Suppressor macrophage (primary cell): ENCODE measurements around the gene NLRP1.

Experiments
- DNase-seq, 4 experiments: peaks; one replicate each; pipeline ENCODE4 v3.0.0-alpha.2; 2020 to 2022

Gene NLRP1

DNA sequence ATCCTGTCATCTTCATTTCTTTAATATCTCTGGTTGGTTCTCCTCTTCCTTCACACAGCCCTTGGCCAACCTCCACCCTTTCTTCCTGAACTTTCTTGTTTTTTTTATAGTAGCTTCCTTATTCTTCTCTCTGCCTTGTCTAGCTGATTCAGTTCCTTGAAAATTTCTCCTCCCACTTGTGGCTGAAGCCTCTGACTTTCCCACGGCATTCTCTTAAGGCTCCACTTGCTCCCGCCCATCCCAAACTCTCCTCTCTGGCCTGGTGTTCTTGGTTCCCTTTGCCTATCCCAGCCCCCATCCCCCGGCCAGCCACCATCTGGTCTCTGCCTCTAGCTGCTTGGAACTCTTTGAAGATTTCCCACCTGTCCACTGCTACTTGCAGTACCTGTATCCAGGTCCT is 29.1 kb downstream of the NLRP1 start:
- peak in 2 of 4 experiments; percentile 70 to 78 for DNase-seq

DNA sequence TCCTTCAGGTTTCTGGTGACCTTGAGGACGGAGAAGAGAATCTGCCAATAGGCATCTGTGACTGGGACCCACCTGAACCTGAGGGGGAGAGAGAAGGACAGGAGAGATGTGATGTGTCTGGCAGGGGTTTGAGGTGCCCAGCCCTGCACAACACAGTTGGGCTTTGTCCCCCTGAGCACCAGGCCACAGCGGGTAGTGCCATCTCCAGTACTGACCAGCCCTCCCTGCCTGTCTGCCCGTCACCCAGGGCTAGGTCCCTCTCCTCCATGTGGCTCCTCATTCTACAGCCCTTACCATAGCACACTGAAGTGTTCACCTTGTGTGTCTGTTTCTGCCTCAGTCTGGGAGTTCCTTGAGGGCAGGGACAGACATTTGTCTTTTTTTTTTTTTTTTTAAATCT is 30.8 kb downstream of the NLRP1 start:
- no peak for DNase-seq

DNA sequence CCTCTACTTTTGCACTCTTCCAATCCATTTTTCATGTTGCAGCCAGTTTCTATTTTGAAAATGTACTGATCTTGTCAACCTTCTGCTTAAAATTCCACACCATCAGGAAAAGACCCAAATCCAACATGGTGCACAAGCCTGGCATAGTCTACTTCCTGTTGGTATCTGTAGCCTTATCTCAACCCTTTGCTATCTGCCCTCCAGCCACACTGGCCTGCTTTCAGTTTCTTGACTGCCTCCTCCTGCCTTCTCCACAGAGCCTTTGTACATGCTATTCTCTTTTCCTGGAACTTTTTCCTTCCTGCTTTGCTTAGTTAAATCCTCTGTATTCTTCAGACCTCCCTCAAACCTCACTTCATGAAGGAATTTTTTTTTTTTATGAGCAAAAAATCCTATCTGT is 31.5 kb downstream of the NLRP1 start:
- DNase-seq: no peak

DNA sequence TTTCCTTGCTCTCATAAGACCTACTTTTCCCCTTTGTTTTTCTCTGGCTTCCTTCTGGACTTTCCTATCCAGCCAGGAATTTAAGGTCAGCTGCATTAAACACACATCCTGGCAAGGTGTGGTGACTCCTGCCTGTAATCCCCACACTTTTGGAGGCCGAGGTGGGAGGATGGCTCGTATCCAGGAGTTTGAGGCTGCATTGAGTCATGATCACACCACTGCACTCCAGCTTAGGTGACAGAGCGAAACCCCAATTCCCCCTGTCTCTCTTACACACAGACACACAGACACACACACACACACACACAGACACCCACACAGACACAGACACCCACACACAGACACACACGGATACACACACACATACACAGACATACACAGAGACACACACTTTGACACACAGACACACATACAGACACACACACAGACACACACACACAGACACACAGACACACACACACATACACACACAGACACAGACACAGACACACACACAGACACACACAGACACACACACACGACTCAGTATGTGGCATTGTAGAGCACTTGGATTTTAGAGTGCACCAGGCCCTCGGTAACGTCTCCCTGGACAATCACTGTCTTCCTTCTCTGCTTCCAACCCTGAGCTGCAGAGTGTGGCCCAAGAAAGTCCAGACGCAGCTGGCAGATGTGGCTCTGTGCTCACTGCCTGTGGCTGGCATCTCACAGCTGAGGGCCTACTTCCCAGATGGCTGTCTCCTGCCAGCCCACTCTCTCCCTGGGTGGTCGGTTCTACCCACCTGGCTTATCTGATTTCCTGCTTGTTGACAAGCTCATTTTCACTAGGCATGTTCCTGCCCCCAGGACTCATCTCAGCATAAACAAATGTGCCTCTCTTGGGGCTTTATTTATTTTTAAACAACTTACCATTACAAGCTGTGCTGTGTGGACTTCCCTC is 39.0 kb downstream of the NLRP1 start:
- no peak for DNase-seq

DNA sequence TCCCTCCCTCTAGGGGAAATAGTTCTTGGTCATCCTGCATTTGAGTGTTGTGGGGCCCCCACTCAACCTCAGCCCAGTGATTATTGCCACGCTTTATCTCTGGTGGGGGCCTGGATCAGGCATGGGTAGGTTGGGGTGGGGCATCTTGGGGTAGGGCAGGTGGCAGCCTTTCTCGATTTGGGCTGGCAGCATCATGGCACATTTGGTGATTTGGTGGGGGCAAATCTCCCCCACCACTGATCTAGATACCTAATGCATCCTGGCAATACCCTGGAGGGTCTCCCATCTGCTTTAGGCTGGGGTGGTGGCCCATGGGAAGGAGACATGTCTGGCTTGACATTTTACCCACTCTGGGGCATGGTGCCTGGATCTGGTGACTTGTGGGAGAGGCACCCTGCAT is 40.2 kb downstream of the NLRP1 start:
- DNase-seq: no peak

DNA sequence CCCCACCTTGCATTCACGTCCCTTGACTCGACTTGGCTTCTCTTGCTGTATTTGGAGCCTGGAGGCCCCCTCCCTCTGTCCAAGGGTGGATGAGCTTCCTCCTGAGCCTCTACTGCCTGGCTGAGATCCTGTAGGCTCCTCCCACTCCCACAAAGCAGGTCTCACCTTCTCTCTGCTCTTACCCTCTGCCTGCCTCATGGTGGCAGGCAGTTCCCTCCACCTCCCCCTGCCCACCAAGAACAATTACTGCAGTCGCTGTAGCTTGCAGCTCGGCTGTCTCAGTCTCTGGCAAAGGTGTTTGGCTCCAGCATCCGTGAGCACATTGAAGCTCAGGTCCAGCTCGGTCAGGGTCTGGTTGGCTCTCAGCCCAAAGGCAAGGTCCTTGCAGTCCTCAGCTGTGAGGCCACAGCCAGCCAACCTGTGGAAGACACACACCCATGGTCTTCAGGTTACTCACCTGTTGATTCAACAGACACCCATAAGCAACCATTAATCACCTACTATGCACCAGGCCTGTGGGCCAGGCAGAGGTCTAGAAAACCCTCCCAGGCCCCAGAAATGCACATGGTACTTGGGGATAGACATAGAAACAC is 42.6 kb downstream of the NLRP1 start:
- DNase-seq: no peak

DNA sequence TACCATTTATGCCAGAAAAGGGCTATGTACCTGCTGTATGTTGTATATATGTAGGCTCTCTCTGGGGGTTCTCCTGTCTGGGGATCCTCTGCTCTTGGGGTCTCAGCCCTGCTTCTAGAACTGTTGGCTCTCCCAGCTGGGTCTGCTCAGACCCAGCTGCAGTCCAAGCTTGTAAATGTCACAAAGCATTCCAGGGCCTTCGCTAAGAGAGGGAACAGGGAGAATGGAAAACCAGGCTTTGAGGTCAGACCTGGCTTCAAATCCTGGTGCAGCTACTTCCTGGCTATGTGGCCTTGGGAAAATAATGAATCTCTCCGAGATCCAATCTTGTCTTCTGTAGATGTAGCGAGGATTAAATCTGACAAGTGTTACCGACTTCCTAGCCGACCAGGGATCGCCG is 44.0 kb downstream of the NLRP1 start:
- no peak for DNase-seq

DNA sequence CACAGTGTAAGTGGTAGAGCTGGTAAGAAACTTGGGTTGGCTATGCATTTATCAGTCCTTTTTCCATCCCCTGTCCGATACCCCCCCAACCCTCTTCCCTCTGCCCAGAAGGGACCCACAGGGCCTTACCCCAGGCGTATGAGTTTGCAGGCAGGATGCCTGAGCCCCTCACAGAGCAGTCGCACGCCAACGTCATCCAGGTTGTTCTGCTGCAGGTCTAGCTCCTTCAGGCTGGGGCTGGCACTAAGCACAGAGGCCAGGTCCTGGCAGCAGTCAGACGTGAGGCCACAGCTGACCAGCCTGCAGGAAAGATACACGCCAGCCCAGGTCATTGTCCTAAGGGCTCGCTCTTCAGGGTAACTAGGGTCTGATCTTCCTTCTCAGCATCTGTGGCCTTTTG is 45.0 kb downstream of the NLRP1 start:
- no peak for DNase-seq

DNA sequence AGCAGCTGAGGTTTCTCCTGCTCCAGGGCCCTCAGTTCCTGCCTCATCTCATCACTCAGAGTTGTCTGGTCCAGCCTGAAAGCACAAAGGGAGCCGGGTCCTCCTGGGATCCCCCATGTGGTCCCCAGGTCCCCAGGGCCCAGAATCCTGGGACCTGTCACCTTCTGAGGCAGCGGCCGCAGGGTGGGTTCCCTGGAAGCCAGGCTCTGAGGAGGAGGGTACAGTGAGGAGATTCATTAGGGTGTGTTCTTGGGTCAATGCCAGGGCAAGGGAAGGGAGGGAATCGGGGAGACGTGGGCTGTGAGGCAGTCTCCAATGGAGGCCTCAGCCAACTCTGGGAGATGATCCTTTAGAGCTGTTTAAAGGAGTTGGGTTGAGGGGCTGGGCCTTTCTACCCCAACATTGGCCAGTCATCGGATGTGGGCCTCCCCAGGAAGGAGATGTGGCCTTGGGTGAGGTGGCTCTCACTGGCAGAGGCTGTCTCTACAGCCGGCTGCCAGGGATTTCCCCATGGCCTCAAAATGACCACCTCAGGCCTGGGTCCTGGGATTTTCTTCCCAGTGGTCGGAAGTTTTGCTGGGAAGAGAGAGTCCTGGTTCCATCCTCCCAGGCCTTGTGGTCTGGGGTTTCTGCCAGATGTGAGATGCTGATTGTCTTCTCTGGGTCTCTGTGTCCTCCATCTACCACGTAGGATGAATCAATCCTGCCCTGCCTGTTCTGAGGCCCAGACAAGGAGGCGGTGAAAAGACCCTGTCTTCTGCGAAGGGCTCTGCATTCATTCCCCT is 47.3 kb downstream of the NLRP1 start:
- no peak for DNase-seq

DNA sequence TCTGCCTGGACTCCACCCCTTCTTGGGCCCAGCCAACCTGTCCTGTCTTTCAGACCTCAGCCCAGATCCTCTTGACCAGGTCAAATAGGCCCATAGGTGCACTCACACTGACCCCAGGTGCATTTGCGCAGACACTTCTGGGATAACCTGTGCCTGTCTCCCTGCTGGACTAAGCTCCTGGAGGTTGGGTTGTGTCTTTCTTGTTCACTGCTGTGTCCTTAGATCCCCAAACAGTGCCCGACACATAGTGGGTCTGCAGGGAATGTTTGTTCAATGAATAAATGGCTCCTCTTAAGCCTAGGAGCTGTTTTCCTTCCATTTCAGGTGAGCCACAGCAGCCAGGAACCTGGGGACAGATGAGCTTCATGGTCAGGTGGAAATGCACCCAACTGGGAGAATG is 48.9 kb downstream of the NLRP1 start:
- no peak for DNase-seq

DNA sequence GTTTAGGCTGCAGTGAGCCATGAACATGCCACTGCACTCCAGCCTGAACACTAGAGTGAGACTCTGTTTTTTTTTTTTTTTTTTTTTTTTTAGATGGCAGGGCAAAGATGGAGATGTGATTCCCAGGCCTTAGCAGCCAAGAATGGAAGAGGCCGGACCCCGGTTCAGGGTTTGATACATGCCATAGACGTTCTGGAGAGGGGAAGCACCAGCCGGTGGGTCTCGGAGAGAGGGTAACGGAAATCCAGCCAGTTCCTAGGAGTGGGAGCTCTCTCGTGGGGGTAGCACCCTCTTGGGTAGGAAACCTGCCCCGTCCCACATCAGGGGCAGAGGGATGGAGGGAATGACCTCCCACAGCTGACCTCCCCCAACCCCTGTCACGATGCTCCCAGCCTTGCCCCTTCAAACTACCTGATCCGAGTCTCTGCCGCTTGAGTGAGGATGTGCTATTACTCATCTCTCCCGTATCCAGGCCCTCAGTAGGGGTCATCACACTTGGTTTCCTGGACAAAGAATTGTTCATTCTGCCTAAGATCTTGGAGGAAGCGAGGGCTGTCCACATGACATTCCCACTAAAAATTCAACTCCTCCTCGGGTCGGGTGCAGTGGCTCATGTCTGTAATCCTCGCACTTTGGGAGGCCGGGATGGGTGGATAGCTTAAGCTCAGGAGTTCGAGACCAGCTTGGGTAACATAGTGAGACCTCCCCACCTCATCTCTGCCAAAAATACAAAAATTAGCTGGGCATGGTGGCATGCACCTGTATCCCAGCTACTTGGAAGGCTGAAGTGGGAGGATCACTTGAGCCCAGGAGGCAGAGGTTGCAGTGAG is 50.6 kb downstream of the NLRP1 start:
- DNase-seq: no peak

DNA sequence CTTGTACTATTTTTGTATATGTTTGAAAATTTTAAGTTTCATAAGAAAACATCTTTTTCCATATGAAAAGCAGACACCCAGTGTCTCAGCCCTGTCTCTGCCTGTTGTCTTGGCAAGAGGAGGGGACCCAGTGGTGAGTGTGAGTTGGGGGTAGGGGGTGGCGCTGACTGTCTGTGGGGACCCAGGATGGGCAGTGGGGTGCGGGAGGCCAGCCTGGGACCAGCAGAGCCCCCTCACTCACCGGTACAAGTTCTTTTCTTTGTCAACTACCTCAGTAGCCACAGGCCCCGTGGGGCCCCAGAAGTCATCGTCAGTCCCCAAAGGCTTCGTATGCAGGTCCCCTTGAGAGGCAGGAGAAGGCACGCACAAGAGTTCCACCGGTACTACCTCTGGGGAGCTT is 51.7 kb downstream of the NLRP1 start:
- DNase-seq: no peak

DNA sequence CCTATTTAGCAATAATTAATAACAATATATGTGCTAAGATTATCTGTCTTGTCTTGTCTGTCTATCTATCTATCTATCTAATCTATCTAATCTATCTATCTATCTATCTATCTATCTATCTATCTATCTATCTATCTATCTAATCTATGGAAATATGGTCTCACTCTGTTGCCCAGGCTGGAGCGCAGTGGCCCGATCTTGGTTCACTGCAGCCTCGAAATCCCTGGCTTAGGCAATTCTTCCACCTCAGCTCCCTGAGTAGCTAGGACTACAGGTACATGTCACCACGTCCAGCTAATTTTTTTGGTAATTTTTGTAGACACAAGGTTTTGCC is 53.3 kb downstream of the NLRP1 start:
- DNase-seq: no peak

DNA sequence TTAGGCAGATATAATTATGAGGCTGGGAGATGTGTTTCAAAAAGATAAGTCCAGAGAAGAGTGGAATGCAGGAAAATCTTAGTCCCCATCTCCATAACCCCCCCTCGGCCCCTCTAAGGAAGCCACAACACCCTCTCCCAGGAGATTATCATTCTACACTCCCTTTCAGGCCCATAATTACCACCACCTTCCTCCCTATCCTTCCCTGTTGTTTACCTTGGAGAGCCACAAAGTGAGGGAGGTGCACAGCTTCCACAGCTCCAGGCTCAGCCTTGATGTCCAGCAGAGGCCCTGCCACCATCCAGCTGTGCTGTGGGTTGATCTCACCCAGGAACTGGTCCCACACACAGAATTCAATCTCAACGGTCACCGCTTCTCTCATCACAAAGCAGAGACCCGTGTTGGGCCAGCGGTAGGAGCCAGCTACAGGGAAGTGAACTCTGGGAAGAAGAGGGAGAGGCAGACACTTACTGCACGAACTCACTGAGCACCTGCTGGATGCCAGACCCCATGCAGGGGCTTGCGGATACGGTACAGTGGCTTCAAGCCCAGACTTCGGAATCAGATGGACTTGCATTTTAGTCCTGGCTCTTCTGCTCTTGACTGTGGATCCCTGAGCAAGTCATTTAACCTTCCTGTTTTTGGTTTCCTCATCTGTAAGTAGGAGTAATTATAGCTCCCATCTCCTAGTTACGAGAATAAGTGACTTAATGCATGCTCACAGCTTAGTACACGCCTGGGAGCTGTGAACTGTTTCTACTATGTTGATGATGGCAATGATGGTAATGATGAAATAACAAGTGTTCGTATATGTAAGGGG is 53.8 kb downstream of the NLRP1 start:
- peak; percentile 14 to 69 (median 52) for DNase-seq

DNA sequence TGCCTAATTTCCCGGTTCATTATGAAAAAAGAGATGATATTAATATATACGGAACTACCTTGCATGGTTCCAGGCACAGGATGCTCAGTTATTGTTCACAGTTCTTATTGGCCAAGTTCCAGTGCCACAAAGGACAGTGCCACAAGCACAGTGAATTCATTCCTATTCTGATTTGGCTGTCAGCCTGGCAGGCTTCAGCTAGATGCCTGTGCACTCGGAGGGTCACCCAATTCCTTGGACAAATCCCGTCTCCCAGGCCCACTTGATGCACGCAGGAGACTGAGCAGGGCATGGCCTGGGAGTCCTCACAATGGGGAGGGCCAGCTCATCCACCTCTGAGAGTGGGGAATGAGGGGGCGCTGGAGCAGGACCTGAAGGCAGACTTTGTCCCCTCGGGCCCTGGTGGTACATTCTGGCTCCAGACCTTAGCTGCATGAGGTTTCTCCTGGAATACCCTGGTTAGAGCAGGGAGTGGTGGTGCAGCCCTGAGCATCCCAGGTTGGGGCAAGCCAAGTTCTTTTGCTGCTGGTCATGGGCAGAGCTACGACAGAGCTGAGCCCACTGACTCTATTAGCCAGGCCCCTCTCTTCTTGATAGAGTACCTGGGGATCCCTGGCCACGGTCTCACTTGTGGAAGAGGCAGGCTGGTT is 56.6 kb downstream of the NLRP1 start:
- DNase-seq: no peak

DNA sequence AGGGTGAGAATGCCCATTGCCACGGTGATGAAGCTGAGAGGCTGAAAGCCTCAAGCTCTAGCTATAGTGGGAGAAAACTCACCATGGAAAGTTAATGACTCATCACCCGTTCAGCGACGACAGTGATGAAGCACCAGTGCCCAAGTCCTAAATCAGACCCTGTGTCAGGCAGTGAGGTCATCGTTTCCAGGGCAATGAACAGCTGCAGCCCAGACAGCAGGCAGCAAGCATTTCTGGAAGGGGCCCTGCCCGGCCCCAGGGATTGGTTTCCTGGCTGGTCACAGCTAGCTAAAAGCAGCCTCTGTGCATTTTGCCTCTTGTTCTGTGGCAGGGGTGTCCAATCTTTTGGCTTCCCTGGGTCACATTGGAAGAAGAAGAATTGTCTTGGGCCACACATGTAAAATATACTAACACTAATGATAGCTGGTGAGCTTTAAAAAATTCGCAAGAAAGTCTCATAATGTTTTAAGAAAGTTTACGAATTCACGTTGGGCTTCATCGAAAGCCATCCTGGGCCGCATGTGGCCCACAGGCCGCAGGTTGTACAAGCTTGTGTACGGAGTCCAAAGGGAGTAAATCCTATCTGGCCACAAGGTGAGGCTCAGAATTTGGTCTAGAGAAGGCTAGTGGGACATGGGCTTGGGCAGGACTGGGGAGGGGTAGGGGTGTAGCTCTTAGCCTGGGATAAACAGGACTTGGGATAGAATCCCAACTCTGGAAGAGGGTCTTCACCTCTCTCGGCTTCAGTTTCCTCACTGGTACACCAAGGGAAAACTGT is 57.3 kb downstream of the NLRP1 start:
- peak; percentile 72 to 86 (median 78) for DNase-seq

DNA sequence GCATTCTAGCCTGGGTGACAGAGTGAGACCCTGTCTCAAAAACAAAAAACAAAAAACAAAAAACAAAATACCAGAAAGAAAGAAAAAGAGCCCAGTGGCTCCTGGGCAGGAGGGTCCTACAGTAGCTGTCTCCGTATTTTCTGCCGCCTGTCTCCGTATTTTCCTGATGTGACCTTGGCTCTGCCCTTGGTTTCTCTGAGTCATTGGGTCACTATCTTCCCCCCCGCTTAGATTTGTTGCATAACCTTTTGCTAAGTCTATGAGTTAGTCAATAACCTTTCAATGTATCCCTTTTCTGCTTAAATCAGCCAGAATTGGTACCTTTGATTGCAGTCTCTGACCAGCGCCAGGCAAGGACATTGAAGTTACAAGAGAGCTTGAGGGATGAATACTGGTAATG is 61.1 kb downstream of the NLRP1 start:
- DNase-seq: no peak

DNA sequence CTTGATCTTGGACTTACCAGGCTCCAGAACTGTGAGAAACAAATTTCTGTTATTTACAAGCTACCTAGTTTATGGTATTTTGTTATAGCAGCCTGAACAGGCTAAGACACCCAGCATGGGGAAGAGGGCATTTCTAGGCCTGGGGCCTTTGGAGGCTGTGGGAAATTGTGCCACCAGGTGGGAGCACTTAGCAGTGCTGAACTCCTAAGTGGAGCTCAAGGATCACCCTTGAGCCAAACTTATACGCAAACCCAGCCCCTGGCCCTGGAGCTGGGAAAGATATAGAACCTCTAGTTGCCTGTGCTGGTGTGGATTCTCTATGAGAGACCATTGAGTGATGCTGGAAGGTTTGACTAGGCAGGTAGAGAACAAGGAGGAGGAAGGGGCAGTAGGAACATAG is 61.8 kb downstream of the NLRP1 start:
- DNase-seq: no peak

DNA sequence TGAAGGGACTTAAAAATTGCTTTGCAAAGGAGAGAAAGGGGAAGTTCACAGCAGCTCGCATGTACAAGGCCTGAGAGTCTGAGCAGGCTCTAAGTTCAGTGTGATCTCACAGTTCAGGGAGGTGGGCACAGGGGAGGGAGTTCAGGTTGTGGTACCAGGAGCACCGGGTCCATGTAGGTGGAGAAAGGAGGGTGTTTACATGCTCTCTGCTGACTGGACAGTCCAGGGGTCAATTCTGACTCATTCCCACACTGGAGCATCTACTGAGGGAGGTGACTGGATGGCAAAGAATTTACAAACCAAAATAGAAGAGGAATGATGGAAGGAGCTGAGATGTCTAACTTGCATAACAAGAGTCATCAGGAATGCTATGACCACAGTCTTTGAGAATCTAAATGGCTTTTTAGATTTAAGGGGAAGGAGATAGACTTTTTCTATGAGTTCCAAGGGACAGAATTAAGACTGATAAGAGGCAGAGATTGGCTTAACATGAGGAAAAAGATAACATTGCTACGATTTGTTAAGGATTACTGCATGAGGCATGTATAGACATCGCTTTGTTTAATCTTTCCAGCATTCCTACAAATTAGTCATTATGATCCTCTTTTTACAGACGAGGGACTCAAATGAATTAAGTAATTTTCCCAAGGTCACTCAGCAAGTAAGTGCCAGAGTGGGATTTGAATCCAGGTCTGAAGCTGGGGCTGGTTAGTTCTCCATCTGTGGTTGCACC is 68.1 kb downstream of the NLRP1 start:
- DNase-seq: no peak

DNA sequence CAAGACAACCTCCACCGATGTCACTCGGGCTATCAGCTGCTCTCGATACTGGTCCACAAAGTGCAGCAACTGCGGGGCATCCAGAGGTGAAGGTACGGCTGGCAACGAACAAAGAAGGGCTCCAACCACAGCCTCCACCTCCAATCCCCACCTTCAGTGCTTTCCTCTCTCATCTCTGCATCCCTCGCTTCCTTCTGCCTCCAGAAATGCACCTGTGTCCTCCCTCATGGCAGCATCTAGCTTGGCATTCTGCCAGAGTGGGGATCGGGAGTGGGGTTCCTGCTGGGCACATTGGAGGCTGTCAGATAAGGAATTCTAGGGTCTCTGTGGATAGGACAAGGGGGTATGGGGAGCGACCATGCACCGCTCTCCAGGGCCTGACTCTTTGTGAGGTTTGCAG is 69.3 kb downstream of the NLRP1 start:
- DNase-seq: no peak
